Erythroblast (primary cell): ENCODE measurements around the gene ARHGAP29.
"Not testable (repeated sequence)": the region's sequence is repeated elsewhere in the genome, so short reads cannot be mapped to it uniquely, and the experiment has no call there.

Experiments
- GATA1 ChIP-seq: IDR thresholded peaks from 2 replicates; pipeline ENCODE4 v1.6.1; 2011; ENCODE audit warnings: low read depth, mild to moderate bottlenecking, control low read depth, low read length, moderate library complexity
- POLR2A ChIP-seq: IDR thresholded peaks from 2 replicates; pipeline ENCODE4 v1.6.1; 2011; ENCODE audit warnings: mild to moderate bottlenecking, low read length

- TF ChIP-seq POLR2A, GATA1: not testable (repeated sequence)
These were observed 88.2 kb downstream of the ARHGAP29 start for GRCh38 chr1:94149166-94149565.
